Trophoblast cell (in vitro differentiated cells and primary cell): ENCODE results near the gene CASTOR1. TPM values are rescaled to one million over a fixed set of nuclear protein-coding genes. Genes with fewer than 3 reads are reported as not detected.
A peak's percentile ranks its signal among the peaks of the same experiment; 100 is the strongest.
"Not testable (repeated sequence)": the region's sequence is repeated elsewhere in the genome, so short reads cannot be mapped to it uniquely, and the experiment has no call there.

ENCODE experiments used
- DNase-seq, 2 donors: peaks; one replicate each; pipeline ENCODE4 v3.0.0-alpha.2; 2016
- H2AFZ ChIP-seq: 2 replicates; pipeline ENCODE4 v1.6.1; 2013; ENCODE audit warnings: low read length, moderate library complexity, mild to moderate bottlenecking; ENCODE audit not compliant: insufficient read depth, poor library complexity
- H2AK5ac ChIP-seq: 2 replicates; pipeline ENCODE4 v1.6.1; 2013; ENCODE audit warnings: mild to moderate bottlenecking, low read length
- H2BK120ac ChIP-seq: 2 replicates; pipeline ENCODE4 v1.6.1; 2013; ENCODE audit warnings: low read length, mild to moderate bottlenecking, moderate library complexity; ENCODE audit not compliant: insufficient read depth, poor library complexity
- H2BK12ac ChIP-seq: 2 replicates; pipeline ENCODE4 v1.6.1; 2013; ENCODE audit warnings: mild to moderate bottlenecking, low read length, moderate library complexity
- H2BK5ac ChIP-seq: 2 replicates; pipeline ENCODE4 v1.6.1; 2013; ENCODE audit warnings: low read length, low read depth, moderate library complexity, mild to moderate bottlenecking; ENCODE audit not compliant: poor library complexity
- H3K14ac ChIP-seq: 2 replicates; pipeline ENCODE4 v1.6.1; 2013; ENCODE audit warnings: mild to moderate bottlenecking, low read length
- H3K18ac ChIP-seq: 2 replicates; pipeline ENCODE4 v1.6.1; 2013; ENCODE audit warnings: mild to moderate bottlenecking, low read length
- H3K23ac ChIP-seq: 2 replicates; pipeline ENCODE4 v1.6.1; 2013; ENCODE audit warnings: low read length
- H3K27ac ChIP-seq: 2 replicates; pipeline ENCODE4 v1.5.1; 2013; ENCODE audit warnings: low read depth, mild to moderate bottlenecking, inconsistent platforms, low read length, moderate library complexity
- H3K27me3 ChIP-seq: 2 replicates; pipeline ENCODE4 v1.6.1; 2013; ENCODE audit warnings: inconsistent platforms, mild to moderate bottlenecking, low read length, moderate library complexity; ENCODE audit not compliant: insufficient read depth
- H3K36me3 ChIP-seq, 2 experiments: 1 replicate in 1 of 2; 2 replicates in 1 of 2; pipeline ENCODE4 v1.6.1; 2013; ENCODE audit warnings: low read length in 2 of 2, mild to moderate bottlenecking in 2 of 2, moderate library complexity in 1 of 2; ENCODE audit not compliant: insufficient read depth in 2 of 2, control insufficient read depth in 1 of 2
- H3K4ac ChIP-seq: 2 replicates; pipeline ENCODE4 v1.6.1; 2013; ENCODE audit warnings: low read depth, mild to moderate bottlenecking, low read length, moderate library complexity
- H3K4me1 ChIP-seq, 2 experiments: 1 replicate in 1 of 2; 2 replicates in 1 of 2; pipeline ENCODE4 v1.6.1; 2013; ENCODE audit warnings: low read length in 2 of 2, mild to moderate bottlenecking in 2 of 2, moderate library complexity in 1 of 2; ENCODE audit not compliant: insufficient read depth in 2 of 2, control insufficient read depth in 1 of 2
- H3K4me2 ChIP-seq: 2 replicates; pipeline ENCODE4 v1.6.1; 2013; ENCODE audit warnings: inconsistent platforms, mild to moderate bottlenecking, low read length, moderate library complexity
- H3K4me3 ChIP-seq: 2 replicates; pipeline ENCODE4 v1.5.1; 2013; ENCODE audit warnings: mild to moderate bottlenecking, low read depth, low read length, inconsistent platforms
- H3K79me1 ChIP-seq: one replicate; pipeline ENCODE4 v1.6.1; 2013; ENCODE audit warnings: low read length
- H3K79me2 ChIP-seq: 2 replicates; pipeline ENCODE4 v1.6.1; 2013; ENCODE audit warnings: low read length, mild to moderate bottlenecking; ENCODE audit not compliant: control insufficient read depth, insufficient read depth, poor library complexity
- H3K9ac ChIP-seq: 2 replicates; pipeline ENCODE4 v1.6.1; 2013; ENCODE audit warnings: mild to moderate bottlenecking, low read length
- H3K9me3 ChIP-seq: 2 replicates; pipeline ENCODE4 v1.6.1; 2013; ENCODE audit warnings: low read depth, mild to moderate bottlenecking, control low read depth, inconsistent platforms, low read length; ENCODE audit not compliant: insufficient read depth
- H4K12ac ChIP-seq: 2 replicates; pipeline ENCODE4 v1.6.1; 2013; ENCODE audit warnings: low read depth, mild to moderate bottlenecking, low read length, moderate library complexity
- H4K8ac ChIP-seq: 2 replicates; pipeline ENCODE4 v1.6.1; 2013; ENCODE audit warnings: low read depth, mild to moderate bottlenecking, low read length, moderate library complexity
- H4K91ac ChIP-seq: one replicate; pipeline ENCODE4 v1.6.1; 2013; ENCODE audit warnings: low read depth, mild to moderate bottlenecking, low read length, moderate library complexity
- WGBS: extraction: QIAGEN DNeasy Blood & Tissue Kit; methylation state at CpG from one replicate; pipeline ENCODE4 v1.1.7; 2013; ENCODE audit warnings: missing lambda C conversion rate; ENCODE audit not compliant: insufficient read length, insufficient coverage; ENCODE audit errors: extremely low coverage; 5-methylcytosine and 5-hydroxymethylcytosine counted together
- polyA plus RNA-seq: library from polyadenylated mRNA; stranded (reverse); fragments of 200-250 nt; gene quantifications from 2 replicates; pipeline ENCODE4 v1.2.3, GENCODE V29; 2013

Gene CASTOR1
- 41.1 and 44.2 TPM in 2 replicates for polyA plus RNA-seq

GRCh38 chr22:30289141-30289979, at the start of gene CASTOR1:
Gene CASTOR1, minus strand, starts transcription at chr22:30289505. Its CDS starts 8 bp downstream, at chr22:30289497.
- peak within 1 kb of the TSS; percentile 81 for H3K4me2 ChIP-seq
- no peak within 1 kb of the TSS for H3K23ac ChIP-seq
- peak within 1 kb of the TSS; percentile 51 for H2BK12ac ChIP-seq
- H3K36me3 ChIP-seq = peaks cover 55 to 57% of the 10 kb centered on the region in 2 experiments
- peak within 1 kb of the TSS; percentile 77 for H3K27ac ChIP-seq
- H2BK5ac ChIP-seq = peak within 1 kb of the TSS; percentile 81
- H3K9ac ChIP-seq = peak within 1 kb of the TSS; percentile 70
- peak; percentile 99 for DNase-seq
- H4K91ac ChIP-seq = peak within 1 kb of the TSS; percentile 77
- H3K18ac ChIP-seq = peak within 1 kb of the TSS; percentile 31
- peak within 1 kb of the TSS; percentile 5 for H2AK5ac ChIP-seq
- H4K8ac ChIP-seq = peak within 1 kb of the TSS; percentile 33
- peak within 1 kb of the TSS; percentile 58 for H3K4ac ChIP-seq
- peak within 1 kb of the TSS; percentile 84 for H3K4me3 ChIP-seq
- no peaks in the 10 kb centered on the region for H3K27me3 ChIP-seq
- H3K79me2 ChIP-seq = peaks cover 6% of the 10 kb centered on the region
- peak within 1 kb of the TSS; percentile 43 for H4K12ac ChIP-seq
- H3K79me1 ChIP-seq = peaks cover 10% of the 10 kb centered on the region
- H2BK120ac ChIP-seq = peak within 1 kb of the TSS; percentile 72
- H2AFZ ChIP-seq = peak within 1 kb of the TSS; percentile 5
- peaks cover 3% of the 10 kb centered on the region for H3K9me3 ChIP-seq
- H3K4me1 ChIP-seq = peaks cover 24 to 27% of the 10 kb centered on the region in 2 experiments
- peak within 1 kb of the TSS; percentile 87 for H3K14ac ChIP-seq
- WGBS = no CpG with 5 or more reads among the region's 85 CpGs

- Histone ChIP-seq H2BK120ac (no peak overlapping the region), H3K36me3 (peaks cover 87 to 95% of the 10 kb centered on the region in 2 experiments), H4K12ac (no peak overlapping the region), H3K18ac (no peak overlapping the region), H3K79me1 (no peaks in the 10 kb centered on the region), H4K8ac (no peak overlapping the region), H3K4me3 (no peak overlapping the region), H3K14ac (no peak overlapping the region), H2BK12ac (no peak overlapping the region), H2BK5ac (no peak overlapping the region), H3K4me1 (peaks cover 2 to 7% of the 10 kb centered on the region in 2 experiments), H3K27ac (no peak overlapping the region), H2AK5ac (no peak overlapping the region), H3K4me2 (no peak overlapping the region), H3K4ac (no peak overlapping the region), H3K23ac (no peak overlapping the region), H4K91ac (no peak overlapping the region), H3K9me3 (peaks cover 2% of the 10 kb centered on the region), H3K79me2 (no peaks in the 10 kb centered on the region), H3K9ac (no peak overlapping the region), H2AFZ (no peak overlapping the region), H3K27me3 (no peaks in the 10 kb centered on the region)
- DNase-seq = no peak
- WGBS = no CpG with 5 or more reads among the region's 7 CpGs
These were observed 49.5 kb upstream of the CASTOR1 start for GRCh38 chr22:30338802-30339201.

- not testable (repeated sequence) for H3K4ac ChIP-seq, H3K4me1 ChIP-seq, H3K79me2 ChIP-seq, H2BK12ac ChIP-seq, H3K23ac ChIP-seq, H3K27me3 ChIP-seq, H4K8ac ChIP-seq, H2AK5ac ChIP-seq, H3K4me2 ChIP-seq, H3K27ac ChIP-seq, H2BK5ac ChIP-seq, H3K4me3 ChIP-seq, H2BK120ac ChIP-seq, H3K18ac ChIP-seq, H2AFZ ChIP-seq, H4K12ac ChIP-seq, H3K9ac ChIP-seq, H4K91ac ChIP-seq, H3K79me1 ChIP-seq, H3K9me3 ChIP-seq, H3K14ac ChIP-seq, DNase-seq
- peaks cover 89 to 96% of the 10 kb centered on the region in 2 experiments for H3K36me3 ChIP-seq
- no CpG with 5 or more reads among the region's 9 CpGs for WGBS
These were observed 49.0 kb upstream of the CASTOR1 start for GRCh38 chr22:30338341-30338740.

- H3K79me2 ChIP-seq = no peaks in the 10 kb centered on the region
- no peak overlapping the region for H3K18ac ChIP-seq
- H3K9me3 ChIP-seq = peaks cover 2% of the 10 kb centered on the region
- no peak overlapping the region for H4K8ac ChIP-seq
- H2BK120ac ChIP-seq = no peak overlapping the region
- no peak overlapping the region for H3K9ac ChIP-seq
- WGBS = no CpG with 5 or more reads among the region's 8 CpGs
- H2BK5ac ChIP-seq = no peak overlapping the region
- DNase-seq = no peak
- H3K36me3 ChIP-seq = peaks cover 88 to 95% of the 10 kb centered on the region in 2 experiments
- H2BK12ac ChIP-seq = no peak overlapping the region
- no peak overlapping the region for H3K4me3 ChIP-seq
- H2AK5ac ChIP-seq = no peak overlapping the region
- H3K27me3 ChIP-seq = no peaks in the 10 kb centered on the region
- no peak overlapping the region for H4K91ac ChIP-seq
- H3K4ac ChIP-seq = no peak overlapping the region
- peaks cover 9% of the 10 kb centered on the region for H3K79me1 ChIP-seq
- no peak overlapping the region for H3K23ac ChIP-seq
- H2AFZ ChIP-seq = no peak overlapping the region
- peaks cover 14 to 19% of the 10 kb centered on the region in 2 experiments for H3K4me1 ChIP-seq
- no peak overlapping the region for H3K4me2 ChIP-seq
- no peak overlapping the region for H3K14ac ChIP-seq
- no peak overlapping the region for H4K12ac ChIP-seq
- no peak overlapping the region for H3K27ac ChIP-seq
These were observed 48.1 kb upstream of the CASTOR1 start for GRCh38 chr22:30337461-30337778.
